A673 (cell line): Measurements from ENCODE around the gene LBHD2. TPM values are rescaled to one million over a fixed set of nuclear protein-coding genes. Genes with fewer than 3 reads are reported as not detected.

Experiments used
- BruUV-seq: library from RNA; stranded (reverse); fragments of 400-500 nt; replicated peaks from 2 replicates; lab custom pipeline; 2021; lab: Mats Ljungman, UMichigan
- CTCF ChIA-PET: fragments of 300-600 bp; sonication (Branson Sonifier 250); formaldehyde crosslinking; loops from one replicate; lab custom pipeline; 2022; ENCODE audit warnings: antibody characterized with exemption; lab: Charles Lee
- POLR2A ChIA-PET: fragments of 300-600 bp; sonication (Branson Sonifier 250); formaldehyde crosslinking; loops from one replicate; lab custom pipeline; 2022; ENCODE audit warnings: antibody characterized with exemption; ENCODE audit not compliant: low non-redundant PET; lab: Charles Lee
- DNase-seq: peaks from one replicate; pipeline ENCODE4 v3.0.0-alpha.2; 2015; ENCODE audit warnings: low spot score
- H3K27ac ChIP-seq: fragments of 200-600 bp; sonication (generic); 2 replicates; pipeline ENCODE4 v1.5.1; 2016; ENCODE audit warnings: mixed run types, low read depth, mild to moderate bottlenecking, mixed read lengths, antibody characterized with exemption, low read length; ENCODE audit not compliant: poor library complexity, severe bottlenecking
- H3K27me3 ChIP-seq: fragments of 200-600 bp; sonication (generic); replicated peaks from 2 replicates; pipeline ENCODE4 v1.6.1; 2017; ENCODE audit warnings: mixed run types, low read depth, mild to moderate bottlenecking, mixed read lengths, antibody characterized with exemption, low read length; ENCODE audit not compliant: insufficient read depth, poor library complexity
- H3K36me3 ChIP-seq: fragments of 200-600 bp; sonication (generic); 2 replicates; pipeline ENCODE4 v1.6.1; 2016; ENCODE audit warnings: mixed run types, mild to moderate bottlenecking, mixed read lengths, antibody characterized with exemption, low read length; ENCODE audit not compliant: insufficient read depth, poor library complexity, severe bottlenecking
- H3K4me1 ChIP-seq: fragments of 200-600 bp; sonication (generic); 2 replicates; pipeline ENCODE4 v1.6.1; 2017; ENCODE audit warnings: mixed run types, mild to moderate bottlenecking, mixed read lengths, antibody characterized with exemption, low read length; ENCODE audit not compliant: insufficient read depth, poor library complexity, severe bottlenecking
- H3K4me3 ChIP-seq: fragments of 200-600 bp; sonication (generic); 2 replicates; pipeline ENCODE4 v1.5.1; 2016; ENCODE audit warnings: low read depth, mixed run types, mild to moderate bottlenecking, mixed read lengths, low read length; ENCODE audit not compliant: poor library complexity, severe bottlenecking
- H3K9me3 ChIP-seq: fragments of 200-600 bp; sonication (generic); 2 replicates; pipeline ENCODE4 v1.6.1; 2016; ENCODE audit warnings: mixed run types, low read depth, mild to moderate bottlenecking, mixed read lengths, antibody characterized with exemption, low read length; ENCODE audit not compliant: poor library complexity, severe bottlenecking
- CTCF ChIP-seq: fragments of 300-800, 200-600 bp; sonication (generic); conservative IDR thresholded peaks from 2 replicates; pipeline ENCODE4 v1.5.1; 2017; ENCODE audit warnings: low read depth, mild to moderate bottlenecking, antibody characterized with exemption, low read length, moderate library complexity, mixed read lengths
- EZH2 ChIP-seq: fragments of 200-600 bp; sonication (generic); IDR thresholded peaks from 2 replicates; pipeline ENCODE4 v1.6.1; 2017; ENCODE audit warnings: borderline replicate concordance, low read depth, mild to moderate bottlenecking, mixed read lengths, antibody characterized with exemption, low read length; ENCODE audit not compliant: poor library complexity, severe bottlenecking
- intact Hi-C: fragments of 100-400 bp; cut with micrococcal nuclease; formaldehyde crosslinking; loops from one replicate; pipeline ENCODE4 v1.10.0; 2022; ENCODE audit not compliant: unreplicated experiment
- total RNA-seq: library from RNA; stranded (reverse); gene quantifications from 2 replicates; pipeline ENCODE4 v1.2.3, GENCODE V29; 2021

LBHD2 gene
- total RNA-seq, 1 experiment from 2014 or later, result 0.99 TPM

GRCh38 chr14:103123634-103124500 is 39.9 kb downstream of the LBHD2 start:
- BruUV-seq, result no TSS peak

DNA sequence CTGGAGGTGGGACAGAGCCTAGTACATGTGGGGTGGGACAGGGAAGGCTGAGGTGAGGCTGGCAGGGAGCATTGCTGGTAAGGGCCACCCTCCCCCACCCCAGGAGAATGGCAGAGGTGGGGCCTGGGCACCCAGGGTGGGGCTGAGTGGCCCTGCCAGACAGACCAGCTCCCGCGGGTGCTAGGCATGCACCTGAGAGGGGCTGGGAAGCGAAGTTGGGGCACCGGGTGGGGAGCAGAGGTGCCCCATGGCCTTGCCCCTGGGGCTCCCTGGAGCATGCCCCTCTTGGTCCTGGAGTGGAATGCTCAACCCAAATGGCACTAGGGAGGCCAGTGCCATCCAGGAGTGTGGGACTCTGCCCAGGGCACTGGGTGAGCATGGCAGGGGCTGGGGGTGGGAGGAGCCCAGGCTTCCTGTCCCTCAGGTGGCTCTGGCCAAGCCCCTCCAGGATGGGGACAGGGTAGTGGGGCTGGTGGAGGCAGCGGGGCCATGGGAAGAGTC is 40.5 kb downstream of the LBHD2 start:
- H3K9me3 ChIP-seq, result no peaks in the 10 kb centered on the region
- intact Hi-C loops, result no loop called here
- BruUV-seq, result no TSS peak

More at GRCh38 chr14:103123634-103124500, 39.9 kb downstream of the LBHD2 start:
- Histone ChIP-seq H3K4me1 (peaks cover 21% of the 10 kb centered on the region), H3K4me3 (peak overlapping the region; percentile 15), H3K9me3 (no peaks in the 10 kb centered on the region), H3K27ac (no peak overlapping the region), H3K27me3 (no peaks in the 10 kb centered on the region), H3K36me3 (no peaks in the 10 kb centered on the region)
- ChIA-PET CTCF (interaction anchor here (0.7 kb wide), 1 partner anchor 19 kb away, joined by 3 read pairs; no protein-coding TSS in a partner anchor), POLR2A (no interaction called here)
- intact Hi-C loops, result no loop called here
- no peak for TF ChIP-seq EZH2
- TF ChIP-seq CTCF, result 0 out of 2 replicates have a peak, but pooled peaks have one; percentile 29
- DNase-seq, result no peak

More for the DNA sequence above, 40.5 kb downstream of the LBHD2 start:
- no peak overlapping the region for H3K27ac ChIP-seq
- TF ChIP-seq EZH2, result no peak
- no peak for TF ChIP-seq CTCF
- no peaks in the 10 kb centered on the region for H3K36me3 ChIP-seq
- no peak overlapping the region for H3K4me3 ChIP-seq
- peaks cover 21% of the 10 kb centered on the region for H3K4me1 ChIP-seq
- no peak for DNase-seq
- no peaks in the 10 kb centered on the region for H3K27me3 ChIP-seq
- CTCF ChIA-PET, result no interaction called here
- POLR2A ChIA-PET, result no interaction called here
